Epithelial cell of esophagus (primary cell): ENCODE measurements around the gene TPMT.

Experiments
- DNase-seq: peaks from one replicate; pipeline ENCODE4 v3.0.0; 2010; ENCODE audit warnings: low read depth
- H3K4me3 ChIP-seq: 2 replicates; pipeline ENCODE4 v1.5.1; 2011; ENCODE audit warnings: mild to moderate bottlenecking, low read length, control low read depth
- TF ChIP-seq, protein P1 (sequence below): IDR thresholded peaks from 2 replicates; pipeline ENCODE4 v1.5.1; 2011; ENCODE audit warnings: low read depth, mild to moderate bottlenecking, low read length, control low read depth, inconsistent platforms; ENCODE audit not compliant: insufficient read depth; ENCODE audit errors: missing control alignments

TPMT gene

DNA sequence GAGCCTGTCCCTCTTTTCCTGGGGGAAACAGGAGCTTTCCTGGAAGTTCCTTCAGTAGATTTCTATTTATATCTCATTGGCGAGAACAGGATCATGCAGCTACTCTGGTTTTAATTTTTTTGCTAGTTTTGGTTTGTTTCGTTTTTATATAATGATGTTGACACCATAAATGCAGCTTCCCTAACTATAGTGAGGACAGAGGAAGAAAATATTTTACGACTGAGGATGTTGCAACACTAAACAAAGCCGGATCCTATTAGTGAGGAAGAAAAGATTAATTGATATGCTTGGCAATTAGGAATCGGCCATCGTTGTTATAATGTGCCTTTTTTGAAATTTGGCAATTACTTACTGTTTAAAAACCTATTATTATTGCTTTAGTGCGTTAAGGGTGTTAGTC is 17.0 kb upstream of the TPMT start:
- DNase-seq: no peak
- H3K4me3 ChIP-seq: no peak overlapping the region
- TF ChIP-seq, protein P1, sequence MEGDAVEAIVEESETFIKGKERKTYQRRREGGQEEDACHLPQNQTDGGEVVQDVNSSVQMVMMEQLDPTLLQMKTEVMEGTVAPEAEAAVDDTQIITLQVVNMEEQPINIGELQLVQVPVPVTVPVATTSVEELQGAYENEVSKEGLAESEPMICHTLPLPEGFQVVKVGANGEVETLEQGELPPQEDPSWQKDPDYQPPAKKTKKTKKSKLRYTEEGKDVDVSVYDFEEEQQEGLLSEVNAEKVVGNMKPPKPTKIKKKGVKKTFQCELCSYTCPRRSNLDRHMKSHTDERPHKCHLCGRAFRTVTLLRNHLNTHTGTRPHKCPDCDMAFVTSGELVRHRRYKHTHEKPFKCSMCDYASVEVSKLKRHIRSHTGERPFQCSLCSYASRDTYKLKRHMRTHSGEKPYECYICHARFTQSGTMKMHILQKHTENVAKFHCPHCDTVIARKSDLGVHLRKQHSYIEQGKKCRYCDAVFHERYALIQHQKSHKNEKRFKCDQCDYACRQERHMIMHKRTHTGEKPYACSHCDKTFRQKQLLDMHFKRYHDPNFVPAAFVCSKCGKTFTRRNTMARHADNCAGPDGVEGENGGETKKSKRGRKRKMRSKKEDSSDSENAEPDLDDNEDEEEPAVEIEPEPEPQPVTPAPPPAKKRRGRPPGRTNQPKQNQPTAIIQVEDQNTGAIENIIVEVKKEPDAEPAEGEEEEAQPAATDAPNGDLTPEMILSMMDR: no peak

DNA sequence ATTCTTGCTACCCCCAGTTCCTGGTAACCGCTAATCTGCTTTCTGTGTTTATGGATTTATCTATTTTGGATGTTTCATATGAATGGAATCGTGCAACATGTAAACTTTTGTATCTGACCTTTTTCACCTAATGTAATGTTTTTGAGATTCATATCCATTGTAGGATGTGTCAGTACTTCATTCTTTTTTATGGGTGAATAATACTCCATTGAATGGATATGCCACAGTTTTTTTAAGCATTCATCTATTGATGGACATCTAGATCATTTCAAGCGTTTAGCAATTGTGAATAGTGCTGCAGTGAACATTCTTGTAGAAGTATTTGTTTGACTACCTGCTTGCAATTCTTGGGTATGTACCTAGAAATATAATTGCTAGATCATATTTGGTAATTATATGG is 13.4 kb upstream of the TPMT start:
- TF ChIP-seq, protein P1: no peak
- no peak for DNase-seq
- no peak overlapping the region for H3K4me3 ChIP-seq

DNA sequence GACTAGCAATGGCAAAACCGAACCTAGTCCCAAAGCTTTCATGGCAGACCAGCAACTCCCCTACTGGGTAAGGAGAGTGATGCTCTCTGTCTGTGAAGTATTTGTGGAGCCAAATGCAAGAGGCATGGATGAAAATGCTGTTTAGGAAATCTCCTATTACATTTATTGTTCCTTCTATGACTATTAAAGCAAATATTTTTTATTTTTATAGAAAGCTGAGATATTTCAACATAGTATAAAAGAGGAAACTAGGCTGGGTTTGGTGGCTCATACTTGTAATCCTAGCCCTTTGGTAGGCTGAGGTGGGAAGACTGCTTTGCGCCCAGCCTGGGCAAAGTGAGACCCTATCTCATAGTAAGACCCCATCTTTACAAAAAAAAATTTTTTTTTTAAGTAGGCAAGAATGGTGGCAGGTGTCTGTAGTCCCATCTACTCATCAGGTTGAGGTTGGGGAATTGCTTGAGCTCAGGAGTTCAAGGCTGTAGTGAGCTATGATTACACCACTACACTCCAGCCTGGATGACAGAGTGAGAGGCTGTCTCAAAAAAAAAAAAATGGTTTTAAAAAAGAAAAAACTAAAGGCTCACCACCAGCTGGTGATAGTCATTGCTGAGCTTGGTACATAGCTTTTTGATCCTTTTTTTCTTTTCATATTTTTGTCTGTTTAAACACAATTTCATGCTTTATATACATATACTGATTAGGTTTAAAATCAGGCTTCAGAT is 11.6 kb upstream of the TPMT start:
- no peak overlapping the region for H3K4me3 ChIP-seq
- peak; percentile 13 for DNase-seq
- TF ChIP-seq, protein P1: no peak

DNA sequence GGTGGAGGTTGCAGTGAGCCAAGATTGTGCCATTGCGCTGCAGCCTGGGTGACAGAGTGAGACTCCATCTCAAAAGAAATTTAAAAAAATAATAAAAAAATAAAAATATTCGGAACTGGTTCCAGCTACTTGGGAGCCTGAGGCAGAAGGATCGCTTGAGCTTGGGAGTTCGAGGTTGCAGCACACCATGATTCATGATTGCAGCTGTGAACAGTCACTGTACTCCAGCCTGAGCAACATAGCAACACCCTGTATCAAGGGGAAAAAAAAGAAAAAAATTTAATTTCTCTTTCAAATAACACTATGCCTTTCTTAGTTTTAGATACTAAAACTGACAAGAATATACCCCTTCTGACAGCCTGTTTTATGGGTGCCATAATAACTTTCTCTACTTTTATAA is 10.9 kb upstream of the TPMT start:
- peak; percentile 75 for DNase-seq
- H3K4me3 ChIP-seq: no peak overlapping the region
- TF ChIP-seq, protein P1: no peak

DNA sequence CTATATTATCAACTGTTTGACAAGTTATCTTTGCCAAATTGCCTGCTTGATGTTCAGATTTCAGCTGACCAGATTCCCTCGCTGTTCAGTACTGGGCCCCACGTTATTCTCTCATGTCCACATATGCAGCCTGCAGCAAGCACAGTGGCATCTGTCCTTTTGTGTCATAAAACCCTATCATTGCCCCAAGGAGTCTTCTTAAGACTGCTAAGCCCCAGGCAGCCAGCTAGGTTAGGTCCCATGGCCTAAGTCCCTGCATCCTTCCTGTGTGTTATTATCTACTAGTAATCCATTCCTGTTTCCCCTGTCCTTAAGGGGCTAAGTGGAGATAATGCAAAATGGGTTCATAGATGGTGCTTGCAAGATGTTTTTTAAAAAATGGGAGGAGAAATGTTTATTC is 7.5 kb upstream of the TPMT start:
- DNase-seq: no peak
- H3K4me3 ChIP-seq: no peak overlapping the region
- TF ChIP-seq, protein P1: no peak

DNA sequence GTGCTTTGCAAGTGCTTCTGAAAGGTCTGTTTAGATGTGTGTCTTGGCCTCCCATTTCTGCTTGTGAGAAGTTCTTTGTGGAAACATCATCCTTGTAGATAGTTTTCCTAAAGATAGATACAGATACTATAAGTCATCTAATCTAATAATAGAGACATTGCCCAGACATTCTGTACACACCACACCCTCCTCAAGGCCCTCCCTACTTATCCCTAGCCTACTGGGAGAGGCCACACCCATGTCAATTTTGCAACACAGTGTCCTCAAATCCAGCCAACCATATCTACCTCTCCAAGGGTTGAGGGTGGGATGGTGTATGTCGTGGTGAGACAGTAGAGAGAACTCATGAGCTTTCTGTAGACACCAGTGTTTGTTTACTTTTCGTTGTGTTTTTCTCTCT is 6.6 kb upstream of the TPMT start:
- no peak overlapping the region for H3K4me3 ChIP-seq
- TF ChIP-seq, protein P1: no peak
- DNase-seq: peak; percentile 69

DNA sequence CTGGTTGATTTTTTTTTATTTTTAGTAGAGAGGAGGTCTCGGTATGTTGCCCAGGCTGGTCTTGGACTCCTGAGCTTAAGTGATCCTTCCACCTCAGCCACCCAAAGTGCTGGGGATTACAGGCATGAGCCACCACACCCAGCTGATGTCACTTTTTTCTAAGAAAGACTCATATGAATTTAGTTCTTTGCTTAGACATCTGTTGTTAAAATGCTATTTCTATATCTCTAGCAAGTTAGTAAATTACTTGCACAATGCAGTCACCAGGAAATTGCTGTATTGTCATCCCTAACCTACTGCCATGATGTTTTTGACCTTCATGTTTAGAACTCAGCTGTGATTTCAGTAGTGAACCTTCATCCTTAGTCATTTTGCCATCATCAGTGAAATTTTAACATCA is 6.0 kb upstream of the TPMT start:
- TF ChIP-seq, protein P1: no peak
- no peak overlapping the region for H3K4me3 ChIP-seq
- peak; percentile 40 for DNase-seq
